Stimulated activated naive CD8-positive, alpha-beta T cell treated with anti-CD3 and anti-CD28 coated beads, Interleukin-15, amount 100 ng/mL, for 72 hours (primary cell): ENCODE results near the gene ABHD8.

Experiments
- ATAC-seq: fragments of 150-1000 bp; cut with Tn5 transposase; 2 replicates; pipeline ENCODE4 v1.10.0; 2021; ENCODE audit warnings: mild to moderate bottlenecking, moderate library complexity
- DNase-seq, 2 donors: peaks; one replicate each; pipeline ENCODE4 v3.0.0; 2021 to 2022
- H3K27ac Mint-ChIP-seq, 2 donors: one replicate each; pipeline ENCODE4 v1.8.0; 2022; ENCODE audit warnings: mild to moderate bottlenecking in 2 of 2, mixed read lengths in 2 of 2, moderate library complexity in 2 of 2
- H3K27me3 Mint-ChIP-seq: one replicate; pipeline ENCODE4 v1.8.0; 2022; ENCODE audit warnings: mixed read lengths
- H3K4me1 Mint-ChIP-seq: one replicate; pipeline ENCODE4 v1.8.0; 2022; ENCODE audit warnings: mild to moderate bottlenecking, mixed read lengths
- H3K4me3 Mint-ChIP-seq, 2 donors: one replicate each; pipeline ENCODE4 v1.8.0; 2022; ENCODE audit warnings: mild to moderate bottlenecking in 2 of 2, mixed read lengths in 2 of 2, moderate library complexity in 1 of 2
- H3K9me3 Mint-ChIP-seq, 2 donors: one replicate each; pipeline ENCODE4 v1.8.0; 2022; ENCODE audit warnings: mixed read lengths in 2 of 2

The ABHD8 gene

DNA sequence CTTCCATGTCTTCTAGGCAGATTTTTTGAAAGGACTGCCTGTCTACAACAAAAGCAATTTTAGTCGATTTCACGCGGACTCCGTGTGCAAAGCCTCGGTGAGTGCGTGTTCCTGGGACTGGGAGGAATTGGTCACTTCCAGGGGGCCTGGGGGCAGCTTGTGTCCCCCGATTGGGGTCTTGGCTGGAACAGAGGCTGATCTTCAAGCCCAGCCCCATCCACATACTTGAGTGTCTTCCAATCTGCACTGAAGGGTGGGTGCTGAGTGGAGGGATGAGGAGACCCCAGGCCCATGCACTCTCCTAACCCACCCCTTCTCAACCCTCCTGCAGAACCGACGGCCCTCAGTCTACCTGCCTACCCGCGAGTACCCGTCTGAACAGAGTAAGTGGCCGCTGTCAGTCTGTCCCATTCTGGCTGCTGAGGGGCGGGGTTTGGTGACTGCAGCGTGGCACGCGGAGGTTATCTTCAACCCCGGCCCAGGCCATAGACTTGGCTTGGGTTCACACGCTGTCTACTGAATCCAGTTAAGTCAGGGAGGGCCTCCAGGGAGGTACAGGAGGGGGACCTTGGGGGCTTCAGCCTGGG is 10.9 kb upstream of the ABHD8 start:
- no peak for ATAC-seq
- Mint-ChIP-seq H3K9me3 (no peaks in the 10 kb centered on the region), H3K4me3 (no peak overlapping the region), H3K27me3 (no peaks in the 10 kb centered on the region), H3K27ac (no peak overlapping the region), H3K4me1 (peaks cover 44% of the 10 kb centered on the region)
- no peak for DNase-seq

DNA sequence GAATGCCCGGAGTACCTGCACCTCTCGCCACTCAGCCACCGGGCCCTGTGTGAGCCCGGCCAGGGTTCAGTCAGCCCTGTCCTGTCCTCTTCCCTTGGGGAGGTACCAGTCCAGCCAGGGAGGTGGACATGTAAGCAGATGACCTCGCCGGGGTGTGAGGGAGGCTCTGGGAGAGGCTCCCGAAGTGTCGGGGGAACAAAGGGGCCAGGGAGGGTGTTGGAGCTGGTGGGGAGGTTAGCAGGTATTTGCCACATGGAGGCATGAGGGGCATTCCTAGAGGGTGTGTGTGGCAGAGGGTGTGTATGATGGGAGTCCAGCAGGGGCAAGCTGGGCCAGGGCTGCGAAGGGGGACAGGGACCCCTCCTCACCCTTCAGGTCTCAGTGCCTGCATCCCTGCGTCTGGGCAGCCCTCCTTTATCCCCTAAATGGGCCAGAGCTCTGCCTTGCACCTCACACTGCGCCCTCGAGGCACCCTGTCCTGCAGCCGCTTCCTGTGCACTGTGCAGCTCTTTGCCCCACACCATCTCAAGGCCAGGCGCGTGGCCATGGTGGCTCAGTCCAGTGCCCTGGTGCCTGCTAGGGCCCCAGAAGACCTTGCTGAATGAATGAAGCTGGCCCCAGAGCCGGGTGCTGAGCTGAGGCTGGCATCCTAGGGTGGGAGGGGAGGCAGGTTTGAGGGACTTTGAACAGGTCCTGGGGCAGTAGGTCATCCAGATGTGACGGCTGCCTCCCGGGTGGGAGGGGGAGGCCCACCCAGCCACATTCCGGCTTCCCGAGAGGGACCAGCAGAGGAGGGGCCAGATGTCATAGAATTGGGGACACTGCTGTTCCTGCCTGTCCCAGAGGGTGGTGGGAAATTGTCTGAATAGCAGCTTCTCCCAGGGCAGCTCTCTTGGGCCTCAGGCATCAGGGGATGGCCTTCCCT is 9.2 kb upstream of the ABHD8 start:
- ATAC-seq: no peak
- Mint-ChIP-seq H3K4me1 (peaks cover 56% of the 10 kb centered on the region), H3K27ac (peak overlapping the region; percentile 48 to 65), H3K9me3 (no peaks in the 10 kb centered on the region), H3K4me3 (no peak overlapping the region), H3K27me3 (no peaks in the 10 kb centered on the region)
- DNase-seq: no peak

DNA sequence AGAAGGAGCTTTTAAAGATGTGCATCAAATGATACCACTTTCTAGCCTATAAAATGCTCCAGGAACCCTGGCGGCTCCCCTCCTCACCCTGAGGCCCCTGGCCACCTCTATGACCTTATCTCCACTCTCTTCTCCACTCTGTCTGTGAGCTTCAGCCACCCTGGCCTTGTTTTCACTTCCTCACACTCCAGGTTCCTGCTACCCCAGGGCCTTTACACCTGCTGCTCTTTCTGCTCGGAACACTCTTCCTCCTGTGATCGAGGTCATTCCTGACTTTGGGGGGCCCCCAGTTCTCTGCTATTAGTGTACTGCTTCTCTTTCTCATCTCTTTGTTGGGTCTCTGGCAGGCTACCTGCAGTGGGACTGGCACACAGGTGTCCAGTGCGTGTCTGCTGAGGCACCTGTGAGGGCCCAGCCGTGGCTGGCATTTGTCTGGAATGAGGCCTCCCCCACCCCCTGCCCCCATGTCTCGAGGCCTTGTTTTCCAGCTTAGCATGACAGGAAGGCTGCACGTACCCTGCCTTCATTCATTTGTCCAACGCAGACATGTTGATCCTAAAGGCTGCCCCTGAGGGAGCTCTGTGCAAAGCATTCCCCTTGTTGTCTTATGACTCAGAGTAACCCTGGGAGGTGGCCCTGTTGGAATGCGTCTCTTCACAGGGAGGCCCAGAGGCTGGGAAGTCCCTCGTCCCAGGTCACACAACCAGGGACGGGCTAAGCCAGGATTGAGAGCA is 8.4 kb upstream of the ABHD8 start:
- peaks cover 64% of the 10 kb centered on the region for H3K4me1 Mint-ChIP-seq
- H3K9me3 Mint-ChIP-seq: no peaks in the 10 kb centered on the region
- no peaks in the 10 kb centered on the region for H3K27me3 Mint-ChIP-seq
- H3K4me3 Mint-ChIP-seq: peak overlapping the region; percentile 3 to 53
- peak overlapping the region; percentile 48 to 69 for H3K27ac Mint-ChIP-seq
- ATAC-seq (no peak), DNase-seq (no peak)

DNA sequence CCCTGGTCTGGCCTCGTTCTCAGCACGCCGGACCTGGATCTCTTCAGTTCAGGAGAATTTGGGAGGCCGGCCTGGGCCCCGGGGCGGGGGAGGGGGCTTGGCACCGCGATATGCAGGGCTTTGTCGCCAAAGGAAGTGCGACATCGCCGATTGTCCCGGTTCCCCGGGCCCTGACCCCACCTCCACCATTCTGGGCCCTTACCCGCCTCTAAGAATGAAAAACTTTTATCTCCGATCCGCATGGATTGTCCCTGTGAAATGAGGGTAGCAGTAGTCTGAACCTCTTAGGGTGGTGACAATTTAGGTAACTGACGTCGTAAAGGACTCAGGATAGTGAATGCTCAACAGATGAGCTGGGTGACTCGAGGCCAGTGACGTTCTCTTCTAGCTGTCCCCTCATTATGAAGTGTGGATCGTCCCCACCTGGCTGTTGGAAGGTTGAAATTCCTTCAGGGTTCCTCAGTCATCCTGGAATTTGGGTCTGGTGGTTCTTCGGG is 6.8 kb upstream of the ABHD8 start:
- Mint-ChIP-seq H3K27me3 (no peaks in the 10 kb centered on the region), H3K9me3 (no peaks in the 10 kb centered on the region), H3K4me3 (peak overlapping the region; percentile 98 to 99), H3K4me1 (peaks cover 65% of the 10 kb centered on the region), H3K27ac (peak overlapping the region; percentile 98 to 99)
- ATAC-seq: no peak
- DNase-seq: no peak

DNA sequence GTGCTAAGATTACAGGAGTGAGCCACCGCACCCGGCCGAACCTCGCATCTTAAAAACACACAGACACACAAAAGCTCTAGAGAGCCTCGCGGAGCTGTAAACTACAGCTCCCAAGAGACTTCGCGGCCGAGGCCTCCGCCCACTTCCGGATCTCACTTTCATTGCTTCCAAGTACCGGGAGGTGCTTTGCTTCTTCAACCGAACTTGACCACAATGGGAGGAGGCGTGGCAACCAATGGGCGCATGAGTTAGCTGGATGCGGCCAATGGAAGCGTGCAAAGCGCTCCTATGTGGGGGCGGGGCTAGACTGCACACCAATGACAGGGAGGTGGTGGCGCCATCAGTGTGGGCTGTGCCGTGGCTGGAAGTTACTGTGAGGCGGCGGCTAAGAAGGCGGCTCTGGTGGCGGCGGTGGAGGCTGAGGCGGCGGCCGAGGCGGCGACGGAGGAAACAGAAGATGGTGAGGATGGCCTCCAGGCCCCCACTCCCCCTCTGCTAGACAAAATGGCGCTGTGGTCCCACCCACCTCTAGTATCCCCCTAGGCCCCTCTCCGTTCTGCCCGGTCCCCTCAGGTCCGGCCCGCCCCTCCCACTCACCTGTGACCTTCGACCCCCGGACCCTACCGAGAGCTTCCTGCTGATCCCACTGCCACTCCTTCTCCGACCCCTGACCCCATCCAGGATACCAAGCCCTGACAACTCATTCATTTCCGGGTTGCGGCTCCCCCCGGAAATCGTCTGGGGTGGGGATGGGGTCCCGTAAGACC is 6.2 kb upstream of the ABHD8 start, which contains the start of gene DDA1:
TSS of gene DDA1 (plus strand) at position 366 of the 767 bp plus-strand sequence. CDS start at position 458, 92 bp downstream.
- H3K27ac Mint-ChIP-seq: peak within 1 kb of the TSS; percentile 98 to 99
- no peaks in the 10 kb centered on the region for H3K9me3 Mint-ChIP-seq
- peak; percentile 82 for ATAC-seq
- peak within 1 kb of the TSS; percentile 98 to 99 for H3K4me3 Mint-ChIP-seq
- peaks cover 70% of the 10 kb centered on the region for H3K4me1 Mint-ChIP-seq
- peak; percentile 98 to 99 for DNase-seq
- H3K27me3 Mint-ChIP-seq: no peaks in the 10 kb centered on the region

DNA sequence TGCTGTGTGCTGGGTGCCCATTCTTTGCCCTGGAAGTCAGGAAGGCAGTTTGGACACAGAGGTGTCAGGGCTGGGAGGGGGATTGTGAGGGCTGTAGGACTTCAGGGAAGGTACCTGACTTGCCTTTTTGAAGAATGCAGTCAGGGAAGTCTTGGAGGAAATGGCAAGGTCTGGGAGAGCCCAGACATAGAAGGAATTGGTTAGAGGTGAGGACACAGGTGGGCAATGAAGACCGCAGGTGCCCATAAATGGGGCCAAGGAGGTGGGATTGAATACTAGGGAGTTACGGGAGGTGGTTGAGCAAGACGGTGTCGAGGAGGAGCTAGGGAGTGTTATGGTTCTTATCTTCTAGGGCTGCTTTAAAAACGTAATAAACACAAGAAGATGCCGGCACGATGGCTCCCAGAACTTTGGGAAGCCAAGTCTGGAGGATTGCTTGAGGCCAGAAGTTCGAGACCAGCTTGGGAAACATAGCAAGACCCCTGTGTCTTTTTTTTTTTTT is 4.7 kb upstream of the ABHD8 start:
- H3K9me3 Mint-ChIP-seq: no peaks in the 10 kb centered on the region
- no peak for DNase-seq
- no peaks in the 10 kb centered on the region for H3K27me3 Mint-ChIP-seq
- ATAC-seq: no peak
- peaks cover 76% of the 10 kb centered on the region for H3K4me1 Mint-ChIP-seq
- H3K4me3 Mint-ChIP-seq: peak overlapping the region; percentile 25 to 39
- no peak overlapping the region for H3K27ac Mint-ChIP-seq

DNA sequence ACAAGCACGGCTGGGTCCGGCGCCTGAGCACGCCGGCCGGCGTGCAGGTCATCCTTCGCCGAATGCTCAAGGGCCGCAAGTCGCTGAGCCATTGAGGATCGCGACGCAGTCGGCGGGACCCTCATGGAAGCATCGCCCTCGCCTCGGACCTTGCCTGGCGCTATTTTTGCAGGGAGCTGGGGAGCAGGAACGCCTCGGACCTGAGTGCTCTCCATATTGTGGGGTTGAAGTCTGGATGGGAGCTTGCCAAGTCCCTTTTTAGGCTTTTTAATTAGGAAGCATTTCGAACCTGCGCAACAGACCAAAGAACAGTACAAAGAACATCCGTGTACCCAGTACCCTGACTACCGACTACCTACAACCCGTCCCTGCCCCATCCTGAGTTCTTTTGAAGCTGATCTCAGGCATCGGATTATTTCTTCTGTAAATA is 3.1 kb upstream of the ABHD8 start:
- Mint-ChIP-seq H3K4me1 (peaks cover 76% of the 10 kb centered on the region), H3K4me3 (peak overlapping the region; percentile 88 to 91)

DNA sequence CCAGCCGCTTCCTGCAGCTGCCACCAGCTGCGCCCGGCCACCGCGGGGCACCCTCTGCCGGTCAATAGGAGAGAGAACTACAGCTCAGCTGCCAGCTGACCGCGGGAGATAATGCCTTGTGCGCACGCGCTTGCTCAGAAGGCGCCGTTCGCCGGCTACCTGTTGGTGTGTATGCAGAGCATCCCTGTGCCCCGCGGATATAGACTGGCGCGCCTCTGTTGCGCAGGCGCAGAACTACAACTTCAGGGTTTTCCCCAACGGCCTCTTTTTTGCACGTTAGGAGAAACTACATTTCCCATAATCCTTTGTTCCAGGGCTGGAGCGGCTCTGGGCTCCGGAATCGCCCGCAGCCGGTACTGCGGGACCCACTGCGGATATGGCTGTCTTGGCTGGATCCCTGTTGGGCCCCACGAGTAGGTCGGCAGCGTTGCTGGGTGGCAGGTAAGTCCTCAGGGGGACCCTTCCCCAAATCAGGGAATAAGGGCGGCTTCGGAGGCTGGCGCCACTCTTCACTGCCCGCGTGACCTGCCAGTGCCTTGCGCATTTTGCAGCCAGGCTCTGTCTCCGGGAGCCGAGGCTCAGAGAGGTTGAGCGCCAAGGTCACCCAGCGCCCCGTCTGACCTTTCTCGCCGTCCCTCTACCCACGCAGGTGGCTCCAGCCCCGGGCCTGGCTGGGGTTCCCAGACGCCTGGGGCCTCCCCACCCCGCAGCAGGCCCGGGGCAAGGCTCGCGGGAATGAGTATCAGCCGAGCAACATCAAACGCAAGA is 2.5 kb upstream of the ABHD8 start, which contains the start of gene MRPL34:
TSS of gene MRPL34 (plus strand) at position 356 of the 768 bp plus-strand sequence. CDS start at position 377, 21 bp downstream.
- ATAC-seq (peak; percentile 83), DNase-seq (peak; percentile 97 to 99)
- Mint-ChIP-seq H3K27me3 (no peaks in the 10 kb centered on the region), H3K4me3 (peak within 1 kb of the TSS; percentile 88 to 91), H3K9me3 (no peaks in the 10 kb centered on the region), H3K27ac (peak within 1 kb of the TSS; percentile 86 to 97), H3K4me1 (peaks cover 72% of the 10 kb centered on the region)

More for the DNA sequence above, 3.1 kb upstream of the ABHD8 start:
- ATAC-seq (no peak), DNase-seq (no peak)
- Mint-ChIP-seq H3K9me3 (no peaks in the 10 kb centered on the region), H3K27me3 (no peaks in the 10 kb centered on the region), H3K27ac (peak overlapping the region; percentile 86 to 97)

DNA sequence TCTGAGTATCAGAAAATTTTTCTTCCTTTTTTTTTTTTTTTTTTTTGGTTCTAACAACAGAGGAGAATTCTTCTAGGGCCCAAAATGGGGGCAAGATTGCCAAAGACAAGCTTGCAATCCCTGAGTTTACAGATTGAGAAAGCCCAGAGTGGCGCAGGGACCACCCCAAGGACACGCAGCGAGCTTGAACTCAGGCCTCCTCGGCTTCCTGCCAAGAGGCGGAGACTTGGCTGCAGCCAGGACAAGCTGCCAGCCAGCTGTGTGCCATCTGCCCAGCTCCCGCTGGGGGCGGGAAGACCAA is 1.9 kb upstream of the ABHD8 start:
- Mint-ChIP-seq H3K27me3 (no peaks in the 10 kb centered on the region), H3K4me1 (peaks cover 66% of the 10 kb centered on the region), H3K9me3 (no peaks in the 10 kb centered on the region), H3K4me3 (peak overlapping the region; percentile 88 to 91), H3K27ac (peak overlapping the region in 1 of 2 donors; percentile 97)
- ATAC-seq (no peak), DNase-seq (no peak)

DNA sequence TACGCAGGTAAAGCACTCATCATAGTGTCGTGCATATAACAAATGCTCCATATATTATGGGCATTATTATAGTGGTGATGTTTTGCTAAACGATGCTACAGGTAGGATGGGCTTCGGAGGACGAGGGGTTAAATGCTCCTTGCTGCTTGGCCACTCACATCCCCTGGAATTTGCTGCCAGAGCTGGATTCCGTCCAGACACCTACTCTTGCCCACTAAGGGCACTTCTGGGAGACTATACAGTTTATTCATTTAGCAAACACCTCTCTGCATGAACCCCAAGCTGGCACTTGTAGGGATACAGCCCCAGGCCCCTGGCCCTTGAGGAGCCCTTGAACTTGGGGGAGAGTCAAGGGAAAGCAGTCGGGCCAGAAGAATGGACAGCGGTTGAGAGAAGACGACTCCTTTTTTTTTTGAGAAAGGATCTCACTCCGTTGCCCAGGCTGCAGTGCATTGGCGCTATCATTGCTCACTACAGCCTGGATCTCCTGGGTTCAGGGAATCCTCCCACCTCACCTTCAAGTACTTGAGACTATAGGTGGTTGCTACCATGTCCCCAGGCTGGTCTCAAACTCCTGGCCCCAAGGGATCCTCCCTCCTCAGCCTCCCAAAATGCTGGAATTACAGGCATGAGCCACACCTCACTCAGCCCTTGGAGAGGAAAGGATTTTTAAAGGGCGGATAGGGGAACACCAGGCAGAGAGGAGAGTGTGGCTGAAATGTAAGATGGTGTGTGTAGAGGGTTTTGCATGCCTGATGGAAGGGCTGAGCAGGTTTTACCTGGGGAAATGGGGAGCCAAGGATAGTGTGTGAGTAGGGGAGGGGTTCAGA is 1.4 kb upstream of the ABHD8 start:
- Mint-ChIP-seq H3K9me3 (no peaks in the 10 kb centered on the region), H3K27ac (peak overlapping the region in 1 of 2 donors; percentile 23), H3K27me3 (no peaks in the 10 kb centered on the region), H3K4me3 (peak overlapping the region; percentile 88 to 91), H3K4me1 (peaks cover 64% of the 10 kb centered on the region)
- DNase-seq: no peak
- ATAC-seq: no peak

DNA sequence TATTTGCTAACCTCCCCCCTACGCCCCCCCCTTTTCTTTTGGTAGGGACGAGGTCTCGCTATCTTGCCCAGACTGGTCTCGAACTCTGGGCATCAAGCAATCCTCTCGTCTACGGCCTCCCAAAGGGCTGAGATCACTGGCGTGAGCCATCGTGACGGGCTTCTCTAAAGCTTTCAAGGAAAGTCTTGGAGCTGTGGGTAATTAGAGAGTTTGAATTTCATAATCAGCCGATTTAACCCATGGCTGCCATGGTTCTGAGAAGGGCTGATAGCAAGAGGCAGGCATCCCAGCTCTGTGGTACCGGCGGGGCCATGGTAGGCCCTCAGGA is 679 bp upstream of the ABHD8 start:
- Mint-ChIP-seq H3K4me3 (peak overlapping the region; percentile 68 to 79), H3K9me3 (no peaks in the 10 kb centered on the region), H3K4me1 (peaks cover 57% of the 10 kb centered on the region), H3K27me3 (no peaks in the 10 kb centered on the region), H3K27ac (no peak overlapping the region)
- ATAC-seq (no peak), DNase-seq (no peak)

DNA sequence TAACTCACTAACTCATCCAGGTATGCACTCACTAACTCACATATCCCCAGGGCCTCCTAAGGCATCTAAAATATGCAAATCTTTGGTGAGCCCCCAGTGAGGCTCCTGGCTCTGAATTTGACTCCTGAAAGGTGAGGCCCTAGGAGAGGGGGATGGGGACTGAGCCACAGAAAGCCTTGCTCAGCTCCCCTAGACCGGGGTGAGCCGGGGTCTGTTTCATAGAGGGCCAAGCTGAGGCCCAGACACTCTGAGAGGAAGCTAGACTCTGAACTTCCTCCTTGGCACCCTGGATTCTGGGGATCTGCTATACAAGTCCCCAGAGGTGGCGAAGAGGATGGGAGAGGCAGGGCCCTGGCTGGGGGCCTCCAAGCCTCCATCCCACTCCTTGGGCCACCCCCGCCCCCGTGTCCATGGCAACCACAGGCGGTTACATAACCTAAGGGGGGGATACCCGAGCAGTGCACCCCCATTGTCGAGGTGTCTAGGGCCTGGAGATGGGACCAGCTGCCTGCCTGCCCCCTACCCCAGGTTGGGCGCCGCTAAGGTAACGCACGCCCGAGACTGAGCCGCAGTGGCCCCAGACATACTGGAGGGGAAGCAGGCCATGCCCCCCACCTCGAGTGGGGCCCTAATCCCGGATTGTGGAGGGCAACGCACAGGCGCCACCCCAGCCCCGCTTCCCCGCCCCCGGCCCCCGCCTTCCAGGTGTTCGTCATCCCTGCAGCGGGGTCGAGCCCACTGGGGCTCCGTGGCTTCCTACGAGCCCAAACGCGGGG is 646 bp downstream of the ABHD8 start:
- H3K4me3 Mint-ChIP-seq: peak overlapping the region; percentile 68 to 79
- no peaks in the 10 kb centered on the region for H3K9me3 Mint-ChIP-seq
- no peaks in the 10 kb centered on the region for H3K27me3 Mint-ChIP-seq
- DNase-seq: peak in 1 of 2 donors; percentile 32
- no peak overlapping the region for H3K27ac Mint-ChIP-seq
- ATAC-seq: no peak
- H3K4me1 Mint-ChIP-seq: peaks cover 49% of the 10 kb centered on the region
